ENCODE results near the gene IFI27L1.

IFI27L1 gene

DNA sequence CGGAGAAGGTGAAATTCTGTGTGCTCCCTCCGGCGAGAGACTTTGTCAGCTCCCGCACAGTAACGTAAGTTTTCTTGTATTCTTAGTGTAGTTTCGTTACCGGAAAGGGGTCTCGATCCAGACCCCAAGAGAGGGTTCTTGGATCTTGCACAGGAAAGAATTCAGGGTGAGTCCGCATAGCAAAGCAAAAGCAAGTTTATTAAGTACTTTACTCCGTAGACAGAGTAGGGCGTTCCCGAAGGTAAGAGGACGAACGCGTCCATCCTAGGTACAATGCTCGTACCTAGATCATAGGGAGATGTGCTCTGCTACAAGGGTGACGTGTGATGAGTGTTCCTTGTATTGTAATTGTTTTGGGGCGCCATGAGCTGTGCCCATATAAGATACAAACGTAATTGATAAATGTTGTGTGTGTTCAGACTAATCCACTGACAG lies 293 bp downstream of the IFI27L1 start:
- DNase-seq = no peak

GRCh38 chr14:94087891-94088290 lies 6.8 kb downstream of the IFI27L1 start:
- DNase-seq = no peak

DNA sequence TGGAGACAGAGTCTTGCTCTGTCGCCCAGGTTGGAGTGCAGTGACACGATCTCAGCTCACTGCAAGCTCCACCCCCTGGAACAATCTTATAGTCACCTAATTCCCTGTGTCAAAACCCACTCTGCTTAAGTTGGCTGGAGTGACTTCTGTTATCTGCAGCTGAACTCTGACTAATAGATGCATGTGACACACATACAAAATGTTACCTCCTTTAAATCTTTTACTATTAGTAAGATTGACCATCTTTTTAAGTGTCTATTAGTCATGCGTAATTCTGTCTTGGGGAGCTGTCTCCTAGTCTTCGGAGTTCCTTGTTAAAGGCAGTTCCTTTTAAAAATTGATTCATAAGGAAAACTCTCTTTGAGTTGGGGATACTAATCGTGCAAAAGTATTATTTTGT lies 7.4 kb downstream of the IFI27L1 start:
- no peak for DNase-seq

GRCh38 chr14:94089479-94089878 lies 8.4 kb downstream of the IFI27L1 start:
- DNase-seq = no peak

GRCh38 chr14:94093418-94093817 lies 12.3 kb downstream of the IFI27L1 start:
- no peak for DNase-seq

DNA sequence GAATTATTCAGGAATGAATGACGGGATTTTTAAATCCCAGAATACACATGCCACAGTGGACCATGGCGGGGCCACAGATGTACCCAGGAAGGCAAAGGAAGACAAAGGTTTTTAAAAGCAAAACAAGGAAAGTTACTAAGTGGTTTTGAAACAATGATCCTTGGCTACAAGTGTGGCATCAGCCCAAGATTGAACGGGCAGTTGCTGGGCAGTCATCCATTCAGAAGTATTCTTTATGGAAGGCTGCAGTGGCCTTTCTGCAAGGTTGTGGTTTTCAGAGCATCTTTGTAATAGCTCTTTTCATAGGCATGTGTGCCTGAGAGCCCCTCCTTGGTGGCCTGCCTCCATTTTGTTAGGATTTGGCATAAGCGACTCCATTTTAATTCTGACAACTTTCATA lies 16.0 kb downstream of the IFI27L1 start:
- no peak for DNase-seq

DNA sequence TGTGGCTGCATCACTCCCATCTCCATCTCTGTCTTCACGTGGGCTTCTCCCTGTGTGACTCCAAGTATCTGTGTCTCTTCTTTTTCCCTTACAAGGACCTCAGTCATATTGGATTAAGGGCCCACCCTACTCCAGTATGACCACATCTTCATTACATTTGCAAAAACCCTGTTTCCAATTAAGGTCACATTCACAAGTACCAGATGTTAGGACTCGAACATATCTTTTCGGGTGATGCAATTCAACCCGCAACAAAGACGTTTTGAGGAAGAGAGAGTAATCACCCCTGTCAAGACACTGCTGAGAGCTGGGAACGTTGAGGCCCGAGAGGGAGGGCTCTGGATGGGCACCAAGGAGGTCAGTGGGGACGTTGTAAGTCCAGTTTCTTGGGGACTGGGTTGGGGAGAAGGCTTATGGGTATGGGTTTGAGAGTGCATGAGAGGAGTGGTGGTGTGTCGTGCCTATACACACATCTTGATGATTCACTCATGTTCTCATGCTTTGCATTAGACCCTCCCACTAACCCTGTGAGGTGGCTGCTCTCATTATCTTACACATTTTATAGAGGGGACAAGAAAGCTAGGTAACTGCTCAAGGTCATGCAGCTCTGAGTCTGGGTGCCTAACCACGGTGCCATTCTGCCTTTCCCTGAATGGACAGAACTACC lies 17.3 kb downstream of the IFI27L1 start:
- no peak for DNase-seq

DNA sequence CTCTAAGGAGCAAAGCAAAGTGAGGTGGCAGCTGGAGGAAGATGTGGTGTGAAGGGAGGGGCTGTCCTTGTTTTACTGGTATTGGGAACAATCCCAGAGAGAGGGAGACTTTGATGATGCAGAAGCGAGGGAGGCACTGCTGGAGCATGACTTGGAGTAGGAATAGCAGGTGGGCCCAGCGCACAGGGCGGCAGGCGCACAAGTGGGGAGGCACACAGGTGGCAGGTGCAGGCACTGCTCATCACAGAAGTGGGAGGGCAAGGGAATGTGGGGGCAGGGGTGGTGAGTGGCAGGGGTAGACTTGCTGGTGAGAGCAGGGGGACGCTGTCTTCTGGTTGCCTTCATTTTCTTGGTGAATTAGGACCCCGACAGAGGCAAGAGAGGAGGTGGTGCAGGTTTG lies 17.9 kb downstream of the IFI27L1 start:
- no peak for DNase-seq

GRCh38 chr14:94100847-94101246 lies 19.7 kb downstream of the IFI27L1 start:
- no peak for DNase-seq

DNA sequence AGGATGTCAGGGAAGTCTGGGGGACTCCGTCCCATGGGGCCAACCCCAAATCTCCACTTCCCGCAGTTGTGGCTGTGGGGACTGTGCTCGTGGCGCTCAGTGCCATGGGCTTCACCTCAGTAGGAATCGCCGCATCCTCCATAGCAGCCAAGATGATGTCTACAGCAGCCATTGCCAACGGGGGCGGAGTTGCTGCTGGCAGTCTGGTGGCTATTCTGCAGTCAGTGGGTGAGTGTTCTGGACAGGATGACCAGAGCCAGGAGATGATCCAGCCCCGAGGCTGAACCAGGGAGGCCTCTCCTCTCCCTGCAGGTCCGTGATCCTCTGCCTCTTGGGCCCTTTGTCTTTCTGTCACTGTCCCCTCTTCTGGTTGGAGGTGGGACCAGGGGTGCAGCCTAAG lies 20.6 kb downstream of the IFI27L1 start:
- no peak for DNase-seq

DNA sequence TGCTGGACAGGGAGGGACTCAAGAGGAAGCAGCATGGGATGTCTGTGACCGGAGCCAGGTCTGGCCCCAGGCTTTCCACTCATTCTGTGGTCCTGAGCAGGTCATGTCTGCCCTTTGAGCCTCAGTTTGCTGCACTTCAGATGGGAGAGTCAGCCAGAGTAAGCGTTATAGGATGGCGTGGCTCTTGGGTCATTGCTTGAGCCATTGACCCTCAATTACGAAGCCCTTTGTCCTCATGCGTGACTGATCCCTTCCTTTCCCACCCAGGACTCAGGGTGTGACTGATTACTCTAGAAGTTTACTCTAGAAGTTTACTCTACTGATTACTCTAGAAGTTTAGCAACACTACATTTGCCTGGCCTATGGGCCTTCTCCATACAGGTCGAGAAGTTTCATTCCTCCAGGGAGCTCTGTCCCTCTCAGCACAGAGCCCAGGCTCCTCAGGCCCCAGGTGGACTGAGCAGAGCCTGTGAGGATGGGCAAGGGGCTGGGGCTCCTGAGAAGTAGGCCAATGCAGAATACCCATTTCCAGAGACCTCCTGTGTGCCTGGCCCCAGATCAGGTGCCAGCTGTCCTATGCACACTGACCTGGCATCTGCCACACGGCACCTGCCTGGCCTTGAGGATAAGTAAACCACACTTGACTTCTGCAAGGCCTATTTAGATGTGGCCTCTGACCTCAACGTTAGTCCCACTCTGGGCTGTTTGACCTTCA lies 21.8 kb downstream of the IFI27L1 start:
- no peak for DNase-seq

GRCh38 chr14:94103554-94104150 lies 22.5 kb downstream of the IFI27L1 start:
- DNase-seq = no peak

- no peak for DNase-seq
Observed at GRCh38 chr14:94104731-94105130, 23.6 kb downstream of the IFI27L1 start.

GRCh38 chr14:94109915-94110250 lies 28.8 kb downstream of the IFI27L1 start:
- no peak for DNase-seq

DNA sequence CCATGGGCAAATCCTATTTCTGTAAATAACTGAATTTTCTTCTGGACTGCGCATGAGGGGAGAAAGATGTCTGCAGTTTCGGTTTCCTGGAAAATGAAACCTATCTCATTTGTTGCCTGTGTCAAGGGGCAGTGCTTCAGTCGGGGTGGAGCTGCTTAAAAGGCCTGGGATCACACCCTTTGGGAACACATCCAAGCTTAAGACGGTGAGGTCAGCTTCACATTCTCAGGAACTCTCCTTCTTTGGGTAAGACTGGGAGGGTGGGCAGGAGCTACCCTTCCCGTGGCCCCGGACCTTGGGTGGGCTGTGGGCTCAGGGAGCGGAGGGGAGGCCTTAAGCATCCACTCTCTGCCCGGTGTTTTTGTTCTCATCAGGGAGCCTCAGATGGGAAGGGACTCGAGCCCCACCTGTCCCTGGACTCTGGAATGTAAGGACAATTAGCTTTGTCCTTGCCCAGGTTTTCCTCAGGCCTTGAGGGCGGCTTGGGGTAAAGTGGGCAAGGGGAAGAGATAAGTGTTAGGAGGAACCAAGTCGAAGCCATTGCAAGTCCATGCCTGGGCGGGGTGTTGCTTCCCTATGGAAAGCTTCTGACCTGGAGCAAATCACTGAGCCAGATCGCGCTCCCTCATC lies 29.6 kb downstream of the IFI27L1 start, which contains the start of gene IFI27:
Gene IFI27 (plus strand): TSS at position 185 of the 630 bp plus-strand sequence.
- no peak for DNase-seq

- DNase-seq = no peak
Observed at GRCh38 chr14:94111276-94112095, 30.4 kb downstream of the IFI27L1 start.

DNA sequence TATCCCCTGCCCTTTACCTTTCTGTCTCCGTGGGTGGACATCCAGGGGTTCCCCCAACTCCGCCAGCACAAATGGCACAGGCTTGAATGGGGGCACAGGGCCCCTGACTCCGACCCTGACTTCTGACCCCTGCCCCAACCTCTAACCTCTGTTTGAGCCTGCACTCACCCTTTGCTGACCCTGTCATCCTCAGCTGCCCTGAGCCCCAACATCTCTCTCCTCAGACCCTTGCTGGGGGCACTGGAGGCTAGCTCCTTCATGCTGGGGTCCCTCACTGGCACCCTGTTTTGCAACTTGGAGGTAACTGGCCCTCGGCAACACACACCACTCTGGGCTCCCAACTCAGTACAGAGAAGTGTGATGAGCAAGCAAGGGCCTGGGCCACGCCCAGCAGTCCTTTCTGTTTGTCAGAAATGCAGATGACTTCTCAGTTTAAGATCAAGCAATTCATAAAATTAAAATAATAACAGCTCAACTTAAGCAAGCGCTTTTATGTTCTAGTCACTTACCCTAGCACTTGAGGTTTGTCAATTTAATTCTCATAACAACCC lies 31.5 kb downstream of the IFI27L1 start:
- DNase-seq = no peak

DNA sequence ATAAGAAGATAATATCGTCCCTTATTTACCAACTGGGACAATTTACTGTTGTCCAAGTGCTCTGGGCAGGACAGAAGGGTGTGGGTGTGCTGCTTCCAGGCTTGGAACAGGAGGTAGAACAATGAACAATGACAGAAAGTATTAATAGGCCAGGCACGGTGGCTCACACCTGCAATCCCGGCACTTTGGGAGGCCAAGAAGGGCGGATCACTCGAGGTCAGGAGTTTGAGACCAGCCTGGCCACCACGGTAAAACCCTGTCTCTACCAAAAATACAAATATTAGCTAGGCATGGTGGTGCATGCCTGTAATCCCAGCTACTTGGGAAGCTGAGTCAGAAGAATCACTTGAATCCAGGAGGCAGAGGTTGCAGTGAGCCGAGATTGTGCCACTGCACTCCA lies 32.0 kb downstream of the IFI27L1 start:
- no peak for DNase-seq

DNA sequence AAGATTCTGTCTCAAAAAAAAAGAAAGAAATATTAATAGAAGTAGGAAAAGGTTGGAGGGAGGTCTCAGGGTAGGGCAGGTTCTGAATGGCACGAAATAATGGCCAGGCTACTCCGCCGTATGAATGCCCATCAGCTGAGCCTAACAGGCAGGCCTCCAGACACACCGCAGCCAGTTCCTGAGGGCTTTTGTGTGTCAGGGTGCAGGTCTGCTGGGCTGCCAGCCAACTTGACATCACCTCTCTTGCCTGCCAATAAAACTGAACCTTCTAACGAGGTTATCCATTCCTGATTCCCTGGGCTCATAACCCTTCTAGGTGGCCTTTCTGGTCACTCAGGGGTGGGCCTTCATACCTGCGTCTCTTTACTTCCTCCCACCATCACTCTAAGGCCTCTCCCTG lies 32.4 kb downstream of the IFI27L1 start:
- no peak for DNase-seq

- no peak for DNase-seq
Observed at GRCh38 chr14:94113908-94114588, 32.9 kb downstream of the IFI27L1 start.

DNA sequence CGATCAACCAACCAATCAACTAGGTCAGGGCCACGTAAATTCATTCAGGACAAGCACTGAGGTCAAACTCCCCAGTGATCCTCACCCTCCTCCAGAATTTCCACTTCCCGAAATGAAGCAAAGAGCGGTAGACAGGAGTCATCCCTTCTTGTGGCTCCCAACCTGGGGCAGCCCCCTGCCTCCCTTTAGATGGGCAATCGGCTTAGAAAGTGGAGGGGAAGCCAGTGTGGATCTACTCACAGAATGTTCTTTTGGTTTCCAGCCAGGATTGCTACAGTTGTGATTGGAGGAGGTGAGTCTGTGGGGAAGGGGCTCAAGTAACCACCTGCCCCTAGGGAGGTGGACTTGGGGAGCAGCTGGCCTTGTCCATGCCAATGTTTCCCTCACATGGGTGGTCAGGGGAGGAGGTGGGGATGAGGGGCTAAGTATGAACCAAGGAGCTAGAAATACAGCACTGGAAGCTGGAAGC lies 33.5 kb downstream of the IFI27L1 start:
- DNase-seq = no peak

- DNase-seq = no peak
Observed at GRCh38 chr14:94115058-94115591, 34.0 kb downstream of the IFI27L1 start.

All from NCI-H187 treated with DMSO at 0.1 percent for 48 hours (cell line).